RPMI8226 (cell line): ENCODE data around the gene TCF4.

Experiments used
- DNase-seq: peaks from one replicate; pipeline ENCODE4 v3.0.0-alpha.2; 2015

Gene TCF4

GRCh38 chr18:55214969-55215368 lies 373.0 kb downstream of the TCF4 start:
- no peak for DNase-seq

- DNase-seq: no peak
Measured at GRCh38 chr18:55214534-55214933, 373.5 kb downstream of the TCF4 start.

GRCh38 chr18:55213586-55213985 lies 374.4 kb downstream of the TCF4 start:
- no peak for DNase-seq

DNA sequence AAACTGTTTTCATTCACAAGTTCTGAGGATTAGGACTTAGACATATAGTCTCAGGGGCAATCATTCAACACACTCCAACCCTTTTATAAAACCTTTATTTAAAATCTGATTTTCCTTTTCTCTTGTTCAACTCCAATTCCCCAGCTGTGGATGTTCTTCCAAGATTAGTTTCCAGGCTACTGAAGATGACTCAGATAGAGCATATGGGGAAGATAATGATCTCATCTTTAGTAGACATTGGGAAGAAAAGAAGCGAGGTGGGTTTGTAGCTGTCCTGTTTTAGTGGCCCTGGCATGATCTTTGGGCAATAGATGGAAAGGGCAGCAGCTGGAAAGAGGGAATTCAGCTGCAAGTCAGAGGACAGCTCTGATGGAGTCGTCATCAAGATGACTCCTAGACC lies 381.1 kb downstream of the TCF4 start:
- DNase-seq: no peak

GRCh38 chr18:55202232-55202917 lies 385.6 kb downstream of the TCF4 start:
- no peak for DNase-seq

DNA sequence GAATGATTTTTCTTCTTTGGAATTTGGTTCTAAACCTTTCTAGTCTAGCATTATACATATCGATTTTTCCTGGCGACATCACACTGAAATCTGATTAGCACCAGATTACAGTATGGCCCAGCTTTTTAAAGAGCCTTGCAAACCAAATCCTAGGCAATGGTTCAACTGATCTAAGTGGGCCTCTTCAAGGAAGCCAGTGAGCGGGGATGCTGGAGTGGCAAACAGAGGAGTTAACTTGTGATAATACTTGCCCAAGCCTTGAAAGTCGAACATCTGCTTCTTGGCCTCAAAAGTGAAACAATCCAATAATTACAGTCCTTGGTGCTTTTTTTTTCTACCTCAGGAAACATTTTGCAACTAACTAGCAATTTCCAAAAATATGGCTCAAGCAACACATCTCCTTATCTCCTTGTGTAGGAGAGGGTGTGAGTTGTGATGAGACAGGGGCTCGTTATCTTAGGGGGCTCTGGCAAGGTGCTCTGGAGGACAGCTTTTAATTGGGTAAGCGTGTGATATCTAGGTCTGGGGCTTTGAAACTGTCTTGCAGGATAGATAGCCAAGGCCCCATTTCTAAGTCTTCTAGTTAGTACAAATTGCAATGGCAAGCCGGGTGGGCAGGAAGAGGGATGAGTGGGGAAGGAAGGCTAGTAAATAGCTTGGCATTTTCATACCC lies 388.6 kb downstream of the TCF4 start:
- DNase-seq: no peak

GRCh38 chr18:55195863-55196262 lies 392.1 kb downstream of the TCF4 start:
- no peak for DNase-seq

DNA sequence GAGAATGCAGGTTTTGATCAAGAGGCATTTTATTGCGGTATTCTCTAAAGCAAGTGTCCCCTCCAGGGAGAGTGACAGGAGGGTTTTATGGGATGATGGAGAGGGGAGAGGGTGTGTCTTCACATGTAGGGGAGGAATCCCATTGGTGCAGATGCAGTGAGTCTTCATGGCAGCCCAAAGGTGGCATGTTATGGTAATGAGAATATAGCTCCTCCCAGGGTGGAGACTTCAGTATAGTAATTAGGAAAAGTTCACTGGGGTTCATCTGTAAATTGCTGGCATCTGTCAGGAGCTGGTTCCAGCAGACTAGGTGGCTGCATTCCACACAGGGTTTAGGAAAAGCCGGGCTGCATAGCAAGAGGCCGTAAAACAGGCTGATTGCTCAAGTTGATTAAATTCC lies 398.0 kb downstream of the TCF4 start:
- no peak for DNase-seq

DNA sequence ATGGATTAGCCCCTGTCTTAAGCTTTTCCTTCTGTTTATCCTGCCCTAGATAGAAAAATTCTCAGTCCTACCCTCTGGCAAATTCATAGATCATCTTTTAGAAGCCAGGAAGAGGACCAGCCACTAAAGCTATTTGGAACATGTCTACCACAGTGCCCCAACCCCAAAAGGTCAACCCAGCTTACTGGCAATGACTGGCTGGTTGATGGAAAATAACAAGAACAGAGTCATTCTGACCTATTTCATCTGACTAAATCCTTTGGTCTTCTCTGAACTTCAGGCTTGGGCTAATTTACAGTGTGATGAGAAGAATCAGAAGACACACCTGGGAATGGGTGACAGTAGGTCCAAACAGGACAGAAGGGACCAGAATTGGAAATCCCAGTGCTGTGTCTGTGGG lies 401.4 kb downstream of the TCF4 start:
- no peak for DNase-seq

- DNase-seq: no peak
Measured at GRCh38 chr18:55185391-55185790, 402.6 kb downstream of the TCF4 start.

DNA sequence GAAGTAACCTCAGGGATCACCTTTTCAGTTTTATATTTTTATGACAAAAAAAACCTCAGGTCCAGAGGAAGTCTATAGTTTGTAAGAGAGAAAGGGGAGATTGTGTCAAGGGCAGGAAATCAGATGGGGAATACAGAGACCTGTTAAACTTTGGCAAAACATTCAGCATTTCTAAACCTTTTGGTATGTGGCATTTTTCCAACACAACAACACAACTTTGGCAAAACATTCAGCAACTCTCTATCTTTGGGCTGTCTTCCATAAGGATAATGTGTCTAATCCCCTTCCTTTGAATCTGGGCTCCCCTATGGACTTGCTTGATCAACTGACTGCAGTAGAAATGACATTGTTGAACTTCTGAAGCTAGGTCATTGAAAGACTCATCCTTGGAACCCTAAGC lies 408.2 kb downstream of the TCF4 start:
- no peak for DNase-seq

DNA sequence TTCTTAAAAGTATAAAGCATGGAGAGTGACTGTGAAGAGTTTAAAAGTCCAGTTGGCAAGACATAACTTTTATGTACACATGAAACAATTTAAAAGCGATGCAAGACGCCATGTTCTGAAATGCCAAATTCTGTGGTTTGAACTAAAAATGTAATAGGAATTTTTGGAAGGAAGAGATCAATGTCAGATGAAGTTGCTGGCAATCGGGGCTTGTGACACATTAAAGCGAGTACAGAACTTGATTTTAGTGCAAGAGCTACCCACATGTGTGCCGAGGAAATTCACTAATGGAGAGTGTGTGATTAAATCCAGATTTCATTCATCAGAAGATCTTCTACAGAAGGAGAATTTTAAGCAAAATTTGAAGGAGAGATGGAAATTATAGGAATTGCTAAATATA lies 408.6 kb downstream of the TCF4 start:
- DNase-seq: no peak

GRCh38 chr18:55173291-55173690 lies 414.7 kb downstream of the TCF4 start:
- DNase-seq: no peak
